ENCODE results near the gene C1orf35. TPM values are rescaled to one million over a fixed set of nuclear protein-coding genes. Genes with fewer than 3 reads are reported as not detected.

C1orf35 gene
- total and polyA plus RNA-seq, 9 of the 15 experiments (the other 6 are each of a cell fraction or from before 2014, with no cell fraction given), result 3.2 to 48.7 (median 12.5) TPM

GRCh38 chr1:228094432-228095016 lies 8.6 kb downstream of the C1orf35 start:
- CTCF ChIA-PET (ENCODE audit: low intra/inter-chr PET ratio), result no interaction called here
- peaks cover 81% of the 10 kb centered on the region for H4K20me1 ChIP-seq (replicated peaks; ENCODE audit: control insufficient read depth, insufficient read depth, low read length)
- H3K27ac ChIP-seq (ENCODE audit: extremely low read depth, low read depth, low read length), result no peak overlapping the region
- no peaks in the 10 kb centered on the region for H3K27me3 ChIP-seq (ENCODE audit: control insufficient read depth in 2 of 2, insufficient read depth in 2 of 2, low read length in 2 of 2)
- in situ Hi-C loops (cut with MboI), result no loop called here
- no TSS peak for BruUV-seq (replicated peaks)
- H3K4me1 ChIP-seq (replicated peaks in 1 of 2; ENCODE audit: control insufficient read depth in 2 of 2, insufficient read depth in 2 of 2, low read length in 2 of 2), result peaks cover 8 to 31% of the 10 kb centered on the region in 2 experiments; a peak in 2 of 5 replicates
- peaks cover 95% of the 10 kb centered on the region for H3K36me3 ChIP-seq (ENCODE audit: control insufficient read depth, insufficient read depth, low read length)
- WGBS (ENCODE audit: insufficient coverage, low coverage, missing lambda C conversion rate), result 92% methylated on average over 13 of the region's 13 CpGs
- no peak for ATAC-seq
- H3K79me2 ChIP-seq (ENCODE audit: control insufficient read depth, insufficient read depth, low read length), result peaks cover 86% of the 10 kb centered on the region
- FAIRE-seq, result no peak
- POLR2A ChIA-PET, result interaction anchor here (0.5 to 4.1 kb wide), 6 partner anchors 8 to 746 kb away, joined by 3 to 36 read pairs (median 6); partner anchors contain the start of genes ARF1 and C1orf35
- peaks cover 17% of the 10 kb centered on the region for H3K9me3 ChIP-seq (replicated peaks; ENCODE audit: control insufficient read depth, insufficient read depth, low read depth, low read length)
- no peak overlapping the region for H2AFZ ChIP-seq (ENCODE audit: low read depth, low read length)
- intact Hi-C loops (cut with micrococcal nuclease), result no loop called here
- no peak overlapping the region for H3K9ac ChIP-seq (ENCODE audit: insufficient read depth in 1 of 2, low read depth in 2 of 2, low read length in 2 of 2)
- TF ChIP-seq POLR2AphosphoS5 (IDR thresholded peaks at IDR 0.05; ENCODE audit: control insufficient read depth, insufficient read depth, low read depth, low read length) (peak; percentile 27; the same call in 1 of the 2 replicates), CBX5 (IDR thresholded peaks at IDR 0.05; ENCODE audit: borderline replicate concordance, low read depth) (0 out of 2 replicates have a peak, but pooled peaks have one; percentile 18), ZFP1 (CRISPR knock-in tag; IDR thresholded peaks at IDR 0.05) (peak; percentile 89), ZNF224 (CRISPR knock-in tag; IDR thresholded peaks at IDR 0.05) (no peak), TRIM28 (IDR thresholded peaks at IDR 0.05) (peak; percentile 82), CBX3 (IDR thresholded peaks at IDR 0.05; ENCODE audit: borderline replicate concordance in 1 of 2, low read length in 2 of 2) (peak in 1 of 2 experiments; percentile 84; a peak in 1 of 3 replicates), TRIM24 (IDR thresholded peaks at IDR 0.05) (peak in 1 of 2 experiments; percentile 34; a peak in 1 of 4 replicates), TSC22D4 (tag; IDR thresholded peaks at IDR 0.05) (no peak), CEBPB (tag; IDR thresholded peaks at IDR 0.05) (0 out of 2 replicates have a peak, but pooled peaks have one; percentile 26)
- TF ChIP-seq, protein P1, sequence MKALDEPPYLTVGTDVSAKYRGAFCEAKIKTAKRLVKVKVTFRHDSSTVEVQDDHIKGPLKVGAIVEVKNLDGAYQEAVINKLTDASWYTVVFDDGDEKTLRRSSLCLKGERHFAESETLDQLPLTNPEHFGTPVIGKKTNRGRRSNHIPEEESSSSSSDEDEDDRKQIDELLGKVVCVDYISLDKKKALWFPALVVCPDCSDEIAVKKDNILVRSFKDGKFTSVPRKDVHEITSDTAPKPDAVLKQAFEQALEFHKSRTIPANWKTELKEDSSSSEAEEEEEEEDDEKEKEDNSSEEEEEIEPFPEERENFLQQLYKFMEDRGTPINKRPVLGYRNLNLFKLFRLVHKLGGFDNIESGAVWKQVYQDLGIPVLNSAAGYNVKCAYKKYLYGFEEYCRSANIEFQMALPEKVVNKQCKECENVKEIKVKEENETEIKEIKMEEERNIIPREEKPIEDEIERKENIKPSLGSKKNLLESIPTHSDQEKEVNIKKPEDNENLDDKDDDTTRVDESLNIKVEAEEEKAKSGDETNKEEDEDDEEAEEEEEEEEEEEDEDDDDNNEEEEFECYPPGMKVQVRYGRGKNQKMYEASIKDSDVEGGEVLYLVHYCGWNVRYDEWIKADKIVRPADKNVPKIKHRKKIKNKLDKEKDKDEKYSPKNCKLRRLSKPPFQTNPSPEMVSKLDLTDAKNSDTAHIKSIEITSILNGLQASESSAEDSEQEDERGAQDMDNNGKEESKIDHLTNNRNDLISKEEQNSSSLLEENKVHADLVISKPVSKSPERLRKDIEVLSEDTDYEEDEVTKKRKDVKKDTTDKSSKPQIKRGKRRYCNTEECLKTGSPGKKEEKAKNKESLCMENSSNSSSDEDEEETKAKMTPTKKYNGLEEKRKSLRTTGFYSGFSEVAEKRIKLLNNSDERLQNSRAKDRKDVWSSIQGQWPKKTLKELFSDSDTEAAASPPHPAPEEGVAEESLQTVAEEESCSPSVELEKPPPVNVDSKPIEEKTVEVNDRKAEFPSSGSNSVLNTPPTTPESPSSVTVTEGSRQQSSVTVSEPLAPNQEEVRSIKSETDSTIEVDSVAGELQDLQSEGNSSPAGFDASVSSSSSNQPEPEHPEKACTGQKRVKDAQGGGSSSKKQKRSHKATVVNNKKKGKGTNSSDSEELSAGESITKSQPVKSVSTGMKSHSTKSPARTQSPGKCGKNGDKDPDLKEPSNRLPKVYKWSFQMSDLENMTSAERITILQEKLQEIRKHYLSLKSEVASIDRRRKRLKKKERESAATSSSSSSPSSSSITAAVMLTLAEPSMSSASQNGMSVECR (CRISPR knock-in tag; IDR thresholded peaks at IDR 0.05), result no peak
- no peak overlapping the region for H3K4me3 ChIP-seq
- DNase-seq (ENCODE audit: extremely low read depth in 1 of 4, low spot score in 3 of 4), result no peak
- peaks cover 9% of the 10 kb centered on the region for H3K9me1 ChIP-seq (ENCODE audit: control insufficient read depth, insufficient read depth, low read length)
- H3K4me2 ChIP-seq (ENCODE audit: insufficient read depth, low read length), result no peak overlapping the region
